Ovary (tissue), 3 donors: Measurements from ENCODE around the gene TOMM70.

Source experiments
- CTCF ChIP-seq, 3 donors: fragments of 450-650 bp in 2 of 3; fragments of 200-600 bp in 1 of 3; IDR thresholded peaks; one replicate each; pipeline versions ENCODE4 v1.5.1 to v1.8.0; 2016 to 2022; ENCODE audit warnings: antibody characterized with exemption in 3 of 3, mild to moderate bottlenecking in 1 of 3
- POLR2A ChIP-seq: fragments of 450-650 bp; IDR thresholded peaks from one replicate; pipeline ENCODE4 v1.6.1; 2017; ENCODE audit warnings: antibody characterized with exemption, mild to moderate bottlenecking, moderate library complexity
- donor health status: DM: no; HTN: no; CAD: no.

GRCh38 chr3:100443690-100444089, 42.8 kb upstream of the TOMM70 start:
- TF ChIP-seq CTCF (IDR thresholded peaks at IDR 0.05) (no peak), POLR2A (no peak)
